ENCODE measurements around the gene AIP.

DNA sequence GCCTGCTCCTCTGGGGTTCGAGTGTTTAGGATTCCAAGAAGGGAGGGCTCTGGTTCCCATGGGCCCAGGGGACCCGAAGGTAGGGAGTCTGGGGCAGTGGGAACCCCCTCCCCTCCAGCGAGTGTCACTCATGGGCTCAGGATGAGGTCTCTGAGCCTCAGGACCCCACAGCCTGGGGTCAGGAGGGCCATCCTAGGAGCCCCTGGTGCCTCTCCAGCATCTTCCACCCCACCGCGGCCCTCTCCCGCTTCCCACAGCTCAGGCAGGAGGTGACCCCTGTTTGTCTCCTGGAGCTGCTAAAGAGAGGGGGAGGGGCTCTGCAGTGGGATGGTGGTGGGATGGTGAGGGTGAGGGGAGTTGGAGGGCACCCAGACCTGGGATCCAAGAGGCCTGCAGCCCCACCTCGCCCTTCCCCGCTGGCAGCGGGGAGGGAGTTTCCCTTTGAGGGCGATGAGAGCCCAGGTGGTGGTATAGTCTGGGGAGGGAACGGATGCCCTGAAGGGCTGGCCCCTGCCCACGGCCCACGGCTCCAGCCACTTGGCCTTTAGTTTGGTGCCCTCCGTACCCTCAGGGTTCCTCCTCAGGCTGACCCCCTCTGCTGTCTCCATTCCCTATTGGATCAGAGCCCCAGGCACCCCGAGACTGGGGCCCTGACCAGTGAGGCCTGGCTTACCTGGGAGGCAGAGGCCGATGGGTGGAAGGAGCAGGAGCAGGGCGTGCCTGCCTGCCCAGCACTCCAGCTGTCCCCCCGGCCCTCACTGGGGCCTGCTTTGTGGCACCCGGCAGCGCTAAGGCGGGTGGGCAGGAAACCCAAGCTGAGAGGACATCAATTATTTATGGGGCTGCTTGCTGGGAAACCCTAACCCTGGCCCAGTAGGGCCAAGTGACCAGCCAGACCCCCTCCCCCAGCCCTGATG, 28.8 kb upstream of the AIP start:
- no peak for TF ChIP-seq POLR2A (IDR thresholded peaks at IDR 0.05)
- TF ChIP-seq, protein P1, sequence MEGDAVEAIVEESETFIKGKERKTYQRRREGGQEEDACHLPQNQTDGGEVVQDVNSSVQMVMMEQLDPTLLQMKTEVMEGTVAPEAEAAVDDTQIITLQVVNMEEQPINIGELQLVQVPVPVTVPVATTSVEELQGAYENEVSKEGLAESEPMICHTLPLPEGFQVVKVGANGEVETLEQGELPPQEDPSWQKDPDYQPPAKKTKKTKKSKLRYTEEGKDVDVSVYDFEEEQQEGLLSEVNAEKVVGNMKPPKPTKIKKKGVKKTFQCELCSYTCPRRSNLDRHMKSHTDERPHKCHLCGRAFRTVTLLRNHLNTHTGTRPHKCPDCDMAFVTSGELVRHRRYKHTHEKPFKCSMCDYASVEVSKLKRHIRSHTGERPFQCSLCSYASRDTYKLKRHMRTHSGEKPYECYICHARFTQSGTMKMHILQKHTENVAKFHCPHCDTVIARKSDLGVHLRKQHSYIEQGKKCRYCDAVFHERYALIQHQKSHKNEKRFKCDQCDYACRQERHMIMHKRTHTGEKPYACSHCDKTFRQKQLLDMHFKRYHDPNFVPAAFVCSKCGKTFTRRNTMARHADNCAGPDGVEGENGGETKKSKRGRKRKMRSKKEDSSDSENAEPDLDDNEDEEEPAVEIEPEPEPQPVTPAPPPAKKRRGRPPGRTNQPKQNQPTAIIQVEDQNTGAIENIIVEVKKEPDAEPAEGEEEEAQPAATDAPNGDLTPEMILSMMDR (IDR thresholded peaks at IDR 0.05 in 4 of 5, conservative IDR thresholded peaks at IDR 0.05 in 1 of 5), result no peak
